K562 (cell line): ENCODE measurements around the gene NKX6-2. TPM values are rescaled to one million over a fixed set of nuclear protein-coding genes. Genes with fewer than 3 reads are reported as not detected.

ENCODE experiments used
- ATAC-seq: fragments of 200-7000 bp; cut with Tn5 transposase; 3 replicates; pipeline ENCODE4 v1.9.1; 2020; ENCODE audit warnings: moderate library complexity
- BruUV-seq: library from RNA; stranded (reverse); fragments of 400-500 nt; replicated peaks from 2 replicates; lab custom pipeline; 2021; lab: Mats Ljungman, UMichigan
- CTCF ChIA-PET: fragments of 300-600 bp; formaldehyde crosslinking; extraction: SDS; loops from one replicate; lab custom pipeline; 2021; ENCODE audit warnings: low intra/inter-chr PET ratio; lab: Yijun Ruan, JAX
- POLR2A ChIA-PET: fragments of 300-600, 350-650 bp; sonication (Branson Sonifier 250); formaldehyde crosslinking; extraction: SDS; loops from one replicate; lab custom pipeline; 2021; ENCODE audit warnings: antibody characterized with exemption, inconsistent platforms; lab: Yijun Ruan, JAX
- DNase-seq, 4 experiments: peaks; one replicate each; pipeline versions ENCODE4 v3.0.0 to v3.0.0-alpha.2; 2011 to 2018; ENCODE audit warnings: low spot score in 3 of 4, mixed read lengths in 3 of 4; ENCODE audit errors: extremely low read depth in 1 of 4
- FAIRE-seq: peaks from 2 replicates; lab custom pipeline; 2011; peaks lifted over from hg19 to GRCh38; lab: Jason Lieb, UNC
- H2AFZ ChIP-seq: 2 replicates; pipeline ENCODE4 v1.6.0; 2011; ENCODE audit warnings: low read depth, low read length, control low read depth, inconsistent platforms
- H3K27ac ChIP-seq: fragments of 200-600 bp; 3 replicates; pipeline ENCODE4 v1.8.0; 2011; ENCODE audit warnings: low read depth, mild to moderate bottlenecking, control low read depth, inconsistent platforms, low read length, moderate library complexity, mixed read lengths; ENCODE audit errors: extremely low read depth
- H3K27me3 ChIP-seq, 2 experiments: fragments of 300-600 bp in 1 of 2; 2 replicates in 1 of 2; 3 replicates in 1 of 2; pipeline versions ENCODE4 v1.6.0 to v1.8.0; 2011; ENCODE audit warnings: inconsistent platforms in 2 of 2, low read length in 2 of 2, mild to moderate bottlenecking in 1 of 2, mixed read lengths in 1 of 2, moderate library complexity in 1 of 2; ENCODE audit not compliant: control insufficient read depth in 2 of 2, insufficient read depth in 2 of 2
- H3K36me3 ChIP-seq: fragments of 300-600 bp; 3 replicates; pipeline ENCODE4 v1.8.0; 2011; ENCODE audit warnings: mild to moderate bottlenecking, low read length, inconsistent platforms; ENCODE audit not compliant: control insufficient read depth, insufficient read depth
- H3K4me1 ChIP-seq, 2 experiments: fragments of 200-600 bp in 1 of 2; replicated peaks in 1 of 2; 2 replicates in 1 of 2; 3 replicates in 1 of 2; pipeline versions ENCODE4 v1.5.1 to v1.8.0; 2011; ENCODE audit warnings: inconsistent platforms in 2 of 2, low read length in 2 of 2, mild to moderate bottlenecking in 1 of 2, mixed read lengths in 1 of 2, moderate library complexity in 1 of 2; ENCODE audit not compliant: control insufficient read depth in 2 of 2, insufficient read depth in 2 of 2
- H3K4me2 ChIP-seq: 2 replicates; pipeline ENCODE4 v1.6.1; 2011; ENCODE audit warnings: low read length, control low read depth, inconsistent platforms, mixed read lengths; ENCODE audit not compliant: insufficient read depth
- H3K4me3 ChIP-seq: fragments of 200-600 bp; sonication (generic), shearing (Covaris generic); 2 replicates; pipeline ENCODE4 v1.5.1; 2016; ENCODE audit warnings: control low read depth, inconsistent platforms
- H3K79me2 ChIP-seq: fragments of 200-600 bp; 3 replicates; pipeline ENCODE4 v1.8.0; 2011; ENCODE audit warnings: low read length, inconsistent platforms; ENCODE audit not compliant: control insufficient read depth, insufficient read depth
- H3K9ac ChIP-seq, 2 experiments: 2 replicates each; pipeline versions ENCODE4 v1.6.0 to v1.6.1; 2011; ENCODE audit warnings: low read depth in 2 of 2, low read length in 2 of 2, control low read depth in 1 of 2, inconsistent platforms in 1 of 2, mild to moderate bottlenecking in 1 of 2, mixed read lengths in 1 of 2; ENCODE audit not compliant: insufficient read depth in 1 of 2
- H3K9me1 ChIP-seq: one replicate; pipeline ENCODE4 v1.6.0; 2011; ENCODE audit warnings: inconsistent platforms, mild to moderate bottlenecking, low read length, moderate library complexity; ENCODE audit not compliant: control insufficient read depth, insufficient read depth
- H3K9me3 ChIP-seq: replicated peaks from 2 replicates; pipeline ENCODE4 v1.5.1; 2011; ENCODE audit warnings: low read depth, low read length, inconsistent platforms; ENCODE audit not compliant: control insufficient read depth, insufficient read depth
- H4K20me1 ChIP-seq: replicated peaks from 2 replicates; pipeline ENCODE4 v1.6.1; 2011; ENCODE audit warnings: low read length, inconsistent platforms, mixed read lengths; ENCODE audit not compliant: control insufficient read depth, insufficient read depth
- E2F6 ChIP-seq, 2 experiments: IDR thresholded peaks; 2 replicates each; pipeline ENCODE4 v1.6.1; 2011; ENCODE audit warnings: borderline replicate concordance in 1 of 2, control low read depth in 1 of 2, low read depth in 1 of 2, low read length in 1 of 2, mild to moderate bottlenecking in 1 of 2, mixed read lengths in 1 of 2, moderate library complexity in 1 of 2; ENCODE audit not compliant: insufficient read depth in 1 of 2, insufficient read length in 1 of 2, poor library complexity in 1 of 2, severe bottlenecking in 1 of 2; ENCODE audit errors: extremely low read depth in 1 of 2
- FUS ChIP-seq: fragments of 200-400 bp; formaldehyde crosslinking; optimal IDR thresholded peaks from 2 replicates; pipeline ENCODE3; 2017; ENCODE audit warnings: low read depth, low read length
- IFI16 ChIP-seq: fragments of 250-450 bp; sonication (Bioruptor Pico); IDR thresholded peaks from 2 replicates; pipeline ENCODE4 v2.1.2; 2022; ENCODE audit warnings: mild to moderate bottlenecking, inconsistent platforms
- KDM2B ChIP-seq: fragments of 250-450 bp; sonication (Bioruptor Pico); IDR thresholded peaks from 2 replicates; pipeline ENCODE4 v1.8.0; 2021; ENCODE audit warnings: mild to moderate bottlenecking, moderate library complexity
- KDM4B ChIP-seq, 2 experiments: fragments of 450-650 bp in 1 of 2; sonication (generic) in 1 of 2; IDR thresholded peaks; 2 replicates each; pipeline ENCODE4 v1.6.1; 2016 to 2017; ENCODE audit warnings: borderline replicate concordance in 2 of 2, antibody characterized with exemption in 1 of 2, low read depth in 1 of 2, mild to moderate bottlenecking in 1 of 2
- MBD2 ChIP-seq: sonication (generic); IDR thresholded peaks from 2 replicates; pipeline ENCODE4 v1.6.1; 2016; ENCODE audit warnings: low read depth, borderline replicate concordance
- MYNN ChIP-seq, 2 experiments: sonication (generic); formaldehyde crosslinking in 1 of 2; IDR thresholded peaks; 2 replicates each; pipeline versions ENCODE4 v1.5.0 to v1.6.1; 2016 to 2020; ENCODE audit warnings: antibody characterized with exemption in 1 of 2, missing genetic modification reagents in 1 of 2
- ZNF165 ChIP-seq: fragments of 250-450 bp; sonication (Bioruptor Pico); IDR thresholded peaks from 2 replicates; pipeline ENCODE4 v1.4.0; 2020; ENCODE audit warnings: borderline replicate concordance
- ZNF274 ChIP-seq: IDR thresholded peaks from 2 replicates; pipeline ENCODE4 v1.6.1; 2011; ENCODE audit warnings: low read depth, mild to moderate bottlenecking, low read length, moderate library complexity, borderline replicate concordance
- WGBS: fragments of 100-300 bp; shearing (Covaris generic); methylation state at CpG from one replicate; pipeline ENCODE4 v1.1.6; 2016; ENCODE audit warnings: low coverage, mixed read lengths; ENCODE audit not compliant: insufficient coverage; ENCODE audit errors: missing lambda C conversion rate; 5-methylcytosine and 5-hydroxymethylcytosine counted together
- in situ Hi-C: fragments of 300-500 bp; cut with MboI; formaldehyde crosslinking; loops from 4 replicates; pipeline ENCODE4 v1.15.0; 2018; ENCODE audit warnings: inconsistent platforms, mixed read lengths
- intact Hi-C: fragments of 100-400 bp; cut with micrococcal nuclease; formaldehyde crosslinking; loops from 2 replicates; pipeline ENCODE4 v1.14.2; 2022
- polyA plus RNA-seq, 8 experiments: library from polyadenylated mRNA; depleted of rRNA in 4 of 8; stranded (reverse) in 5 of 8; unstranded in 3 of 8; fragments of >200 nt; fragmentation: Nextera tagmentation in 2 of 8; fragmentation: Illumina TruSeq in 1 of 8; extraction: Ambion mirVana in 2 of 8; extraction: Trizol in 1 of 8; gene quantifications; 2 replicates each; pipeline versions ENCODE4 v1.2.1 to v1.2.3, GENCODE V29; 2011 to 2014; ENCODE audit warnings: inconsistent platforms in 1 of 8, missing spikeins in 1 of 8
- total RNA-seq, 7 experiments: library from RNA; depleted of rRNA in 6 of 7; stranded (reverse); fragments of >200 nt in 6 of 7; fragmentation: Illumina TruSeq in 2 of 7; extraction: Trizol in 2 of 7; gene quantifications; 2 replicates each; pipeline versions ENCODE4 v1.2.1 to v1.2.3, GENCODE V29; 2011 to 2021; ENCODE audit warnings: low replicate concordance in 1 of 7

The NKX6-2 gene
- total and polyA plus RNA-seq, 9 of the 15 experiments (the other 6 are each of a cell fraction or from before 2014, with no cell fraction given): 1.0 to 1.6 TPM; not detected in 7

- Histone ChIP-seq H3K9ac (no peak overlapping the region), H3K4me3 (no peak overlapping the region), H3K4me1 (no peaks in the 10 kb centered on the region), H3K4me2 (no peak overlapping the region), H3K9me1 (no peaks in the 10 kb centered on the region), H4K20me1 (no peaks in the 10 kb centered on the region), H3K79me2 (no peaks in the 10 kb centered on the region), H2AFZ (no peak overlapping the region), H3K9me3 (no peaks in the 10 kb centered on the region), H3K27ac (no peak overlapping the region), H3K27me3 (no peaks in the 10 kb centered on the region), H3K36me3 (no peaks in the 10 kb centered on the region)
- CTCF ChIA-PET: no interaction called here
- POLR2A ChIA-PET: interaction anchor here (0.7 kb wide), 1 partner anchor 24 kb away, joined by 3 read pairs; no protein-coding TSS in a partner anchor
- intact Hi-C loops (no loop called here), in situ Hi-C loops (no loop called here)
- 94% methylated on average over 21 of the region's 45 CpGs for WGBS
- BruUV-seq: no TSS peak
- FAIRE-seq (no peak), DNase-seq (no peak)
- TF ChIP-seq ZNF165: no peak
- no peak for TF ChIP-seq KDM2B (CRISPR knock-in tag)
- TF ChIP-seq MYNN (IDR thresholded peaks at IDR 0.05): no peak
- no peak for TF ChIP-seq MYNN (CRISPR knock-in tag; IDR thresholded peaks at IDR 0.05)
- no peak for TF ChIP-seq E2F6 (IDR thresholded peaks at IDR 0.05; ENCODE audit: borderline replicate concordance in 1 of 2, extremely low read depth in 1 of 2, insufficient read depth in 1 of 2, insufficient read length in 1 of 2, low read depth in 1 of 2, low read length in 1 of 2, poor library complexity in 1 of 2, severe bottlenecking in 1 of 2)
- no peak for TF ChIP-seq KDM4B (IDR thresholded peaks at IDR 0.05; ENCODE audit: borderline replicate concordance in 2 of 2, low read depth in 1 of 2)
- TF ChIP-seq ZNF274: no peak
- no peak for TF ChIP-seq MBD2
- no peak for TF ChIP-seq IFI16 (CRISPR knock-in tag)
- TF ChIP-seq FUS: no peak
- TF ChIP-seq, all 486 proteins: peak for 0
- no peak for ATAC-seq
These were observed 15.6 kb downstream of the NKX6-2 start for GRCh38 chr10:132770061-132771021.
